ENCODE data around the gene CAAP1. TPM values are rescaled to one million over a fixed set of nuclear protein-coding genes. Genes with fewer than 3 reads are reported as not detected.

The CAAP1 gene
- total RNA-seq, 1 experiment from 2014 or later = 30.5 TPM

GRCh38 chr9:26812217-26812616 is 80.4 kb downstream of the CAAP1 start:
- H2AFZ ChIP-seq (ENCODE audit: low read length) = no peak overlapping the region
- H3K27ac ChIP-seq (ENCODE audit: insufficient read length, low read depth, low read length) = no peak overlapping the region
- H3T11ph ChIP-seq (ENCODE audit: low read length) = no peak overlapping the region
- no peak overlapping the region for H2AK5ac ChIP-seq (ENCODE audit: insufficient read length, low read length)
- H3K9ac ChIP-seq (ENCODE audit: extremely low read depth, insufficient read length, low read length) = no peak overlapping the region
- H4K91ac ChIP-seq (ENCODE audit: insufficient read length, low read depth, low read length) = no peak overlapping the region
- DNase-seq = no peak
- H3K79me1 ChIP-seq (ENCODE audit: insufficient read depth, low read depth, low read length, poor library complexity, severe bottlenecking) = no peaks in the 10 kb centered on the region
- no peak overlapping the region for H3K14ac ChIP-seq (ENCODE audit: insufficient read depth, low read length)
- no peak overlapping the region for H3K27ac Mint-ChIP-seq
- TF ChIP-seq CTCF (conservative IDR thresholded peaks at IDR 0.05) = no peak
- H2BK15ac ChIP-seq (ENCODE audit: low read depth, low read length) = no peak overlapping the region
- H3K23ac ChIP-seq (ENCODE audit: insufficient read length, low read depth, low read length) = no peak overlapping the region
- peaks cover 3% of the 10 kb centered on the region in 2 experiments; a peak in 3 of 4 replicates for H3K4me1 Mint-ChIP-seq
- H3K4me2 ChIP-seq (ENCODE audit: insufficient read depth, insufficient read length, low read length) = no peak overlapping the region
- no peaks in the 10 kb centered on the region for H3K36me3 Mint-ChIP-seq (ENCODE audit: insufficient read depth in 1 of 3, low read depth in 3 of 3)
- no peaks in the 10 kb centered on the region for H3K23me2 ChIP-seq (ENCODE audit: insufficient read length, low read depth, low read length, poor library complexity, severe bottlenecking)
- no CpG with 5 or more reads among the region's 3 CpGs for WGBS (ENCODE audit: extremely low coverage, insufficient read length, low lambda C conversion rate)
- no peaks in the 10 kb centered on the region for H3K27me3 Mint-ChIP-seq (ENCODE audit: low read depth)
- no peak overlapping the region for H3K18ac ChIP-seq (ENCODE audit: insufficient read length, low read depth, low read length)
- no peaks in the 10 kb centered on the region for H3K9me3 ChIP-seq (ENCODE audit: control insufficient read depth, low read depth, low read length)
- H3K27me3 ChIP-seq (ENCODE audit: insufficient read depth, low read length) = no peaks in the 10 kb centered on the region
- no peak overlapping the region for H2BK20ac ChIP-seq (ENCODE audit: low read depth, low read length, poor library complexity, severe bottlenecking)
- no peak overlapping the region for H2BK120ac ChIP-seq (ENCODE audit: low read depth, low read length, poor library complexity, severe bottlenecking)
- H4K5ac ChIP-seq (ENCODE audit: insufficient read length, low read depth, low read length) = no peak overlapping the region
- no peak overlapping the region for H2BK5ac ChIP-seq (ENCODE audit: insufficient read length, low read length)
- peaks cover 3 to 7% of the 10 kb centered on the region in 2 experiments; a peak in 3 of 5 replicates for H3K9me3 Mint-ChIP-seq
- no peak overlapping the region for H3K56ac ChIP-seq (ENCODE audit: insufficient read length, low read depth, low read length)
- no peaks in the 10 kb centered on the region for H3K79me2 ChIP-seq (ENCODE audit: insufficient read depth, low read length)
- no peaks in the 10 kb centered on the region for H3K4me1 ChIP-seq (ENCODE audit: insufficient read depth, low read length)
- no peaks in the 10 kb centered on the region for H4K20me1 ChIP-seq (ENCODE audit: control insufficient read depth, insufficient read depth, insufficient read length)
- no peak overlapping the region for H2BK12ac ChIP-seq (ENCODE audit: insufficient read length, low read depth, low read length)
- no peak overlapping the region for H4K8ac ChIP-seq (replicated peaks; ENCODE audit: insufficient read length, low read depth, low read length)
- H3K4ac ChIP-seq (ENCODE audit: low read depth, low read length) = no peak overlapping the region
- no peak overlapping the region for H3K4me3 Mint-ChIP-seq
